GM20431 (cell line): ENCODE results near the gene ASNSD1.

Experiments used
- in situ Hi-C: fragments of 300-500 bp; cut with MseI, MboI; formaldehyde crosslinking; loops from one replicate; pipeline ENCODE4 v1.15.0; 2020; ENCODE audit warnings: low sequenced_read_pairs; ENCODE audit not compliant: unreplicated experiment

ASNSD1 gene

GRCh38 chr2:189641590-189641989 is 19.7 kb upstream of the ASNSD1 start:
- in situ Hi-C loops = no loop called here

- in situ Hi-C loops = no loop called here
These were observed 14.7 kb upstream of the ASNSD1 start for GRCh38 chr2:189646521-189646920.

GRCh38 chr2:189648846-189649509 is 12.3 kb upstream of the ASNSD1 start:
- in situ Hi-C loops = no loop called here

- in situ Hi-C loops = loop anchor here (25.0 kb wide), 1 partner anchor 411 kb away; the partner anchor contains the start of gene MSTN
These were observed 10.0 kb upstream of the ASNSD1 start for GRCh38 chr2:189651284-189651683.

GRCh38 chr2:189653464-189653863 is 7.8 kb upstream of the ASNSD1 start:
- in situ Hi-C loops = loop anchor here (25.0 kb wide), 1 partner anchor 409 kb away; the partner anchor contains the start of gene MSTN

GRCh38 chr2:189654641-189655040 is 6.6 kb upstream of the ASNSD1 start:
- in situ Hi-C loops = loop anchor here (25.0 kb wide), 1 partner anchor 408 kb away; the partner anchor contains the start of gene MSTN

GRCh38 chr2:189657867-189658266 is 3.4 kb upstream of the ASNSD1 start:
- in situ Hi-C loops = loop anchor here (25.0 kb wide), 1 partner anchor 404 kb away; the partner anchor contains the start of gene MSTN

GRCh38 chr2:189658306-189659212 is 2.7 kb upstream of the ASNSD1 start:
- in situ Hi-C loops = loop anchor here (25.0 kb wide), 1 partner anchor 404 kb away; the partner anchor contains the start of gene MSTN

GRCh38 chr2:189659734-189660133 is 1.5 kb upstream of the ASNSD1 start:
- in situ Hi-C loops = loop anchor here (25.0 kb wide), 1 partner anchor 403 kb away; the partner anchor contains the start of gene MSTN

- in situ Hi-C loops = loop anchor here (25.0 kb wide), 1 partner anchor 402 kb away; the partner anchor contains the start of gene MSTN
These were observed 484 bp upstream of the ASNSD1 start for GRCh38 chr2:189660803-189661147.

GRCh38 chr2:189661957-189662321 is 680 bp downstream of the ASNSD1 start:
- in situ Hi-C loops = loop anchor here (25.0 kb wide), 1 partner anchor 400 kb away; the partner anchor contains the start of gene MSTN

- in situ Hi-C loops = loop anchor here (25.0 kb wide), 1 partner anchor 400 kb away; the partner anchor contains the start of gene MSTN
These were observed 1.5 kb downstream of the ASNSD1 start for GRCh38 chr2:189662669-189663226.

- in situ Hi-C loops = loop anchor here (25.0 kb wide), 1 partner anchor 399 kb away; the partner anchor contains the start of gene MSTN
These were observed 2.1 kb downstream of the ASNSD1 start for GRCh38 chr2:189663319-189663718.

GRCh38 chr2:189669913-189670312 is 8.7 kb downstream of the ASNSD1 start:
- in situ Hi-C loops = loop anchor here (25.0 kb wide), 1 partner anchor 392 kb away; the partner anchor contains the start of gene MSTN

- in situ Hi-C loops = loop anchor here (25.0 kb wide), 1 partner anchor 388 kb away; the partner anchor contains the start of gene MSTN
These were observed 12.6 kb downstream of the ASNSD1 start for GRCh38 chr2:189673661-189674373.

GRCh38 chr2:189674374-189675112 is 13.3 kb downstream of the ASNSD1 start, which contains the start of gene ANKAR:
ANKAR (plus strand) TSS chr2:189674670; CDS start chr2:189676491, 1,821 bp downstream.
- in situ Hi-C loops = loop anchor here (25.0 kb wide), 1 partner anchor 388 kb away; the partner anchor contains the start of gene MSTN

GRCh38 chr2:189676471-189676870 is 15.2 kb downstream of the ASNSD1 start:
- in situ Hi-C loops = no loop called here

- in situ Hi-C loops = no loop called here
These were observed 18.0 kb downstream of the ASNSD1 start for GRCh38 chr2:189679226-189679625.

- in situ Hi-C loops = no loop called here
These were observed 19.9 kb downstream of the ASNSD1 start for GRCh38 chr2:189681203-189681602.
